D721Med (cell line): ENCODE data around the gene SEC11C.

Source experiments
- DNase-seq: peaks from one replicate; pipeline ENCODE4 v3.0.0; 2011; ENCODE audit warnings: low spot score; ENCODE audit not compliant: insufficient read length
- FAIRE-seq: peaks from 2 replicates; lab custom pipeline; 2011; peaks lifted over from hg19 to GRCh38; lab: Jason Lieb, UNC
- CTCF ChIP-seq: IDR thresholded peaks from 2 replicates; pipeline ENCODE4 v1.5.1; 2012; ENCODE audit warnings: mild to moderate bottlenecking, control low read depth; ENCODE audit not compliant: insufficient read depth; ENCODE audit errors: missing control alignments

The SEC11C gene

GRCh38 chr18:59207506-59207905 lies 67.8 kb downstream of the SEC11C start:
- DNase-seq (no peak), FAIRE-seq (no peak)
- no peak for TF ChIP-seq CTCF
